Measurements from ENCODE around the gene TENT4A. TPM values are rescaled to one million over a fixed set of nuclear protein-coding genes. Genes with fewer than 3 reads are reported as not detected.

The TENT4A gene
- total and polyA plus RNA-seq, 10 of the 15 experiments (the other 5 are each of a cell fraction or from before 2014, with no cell fraction given): 1.4 to 30.6 (median 12.5) TPM

DNA sequence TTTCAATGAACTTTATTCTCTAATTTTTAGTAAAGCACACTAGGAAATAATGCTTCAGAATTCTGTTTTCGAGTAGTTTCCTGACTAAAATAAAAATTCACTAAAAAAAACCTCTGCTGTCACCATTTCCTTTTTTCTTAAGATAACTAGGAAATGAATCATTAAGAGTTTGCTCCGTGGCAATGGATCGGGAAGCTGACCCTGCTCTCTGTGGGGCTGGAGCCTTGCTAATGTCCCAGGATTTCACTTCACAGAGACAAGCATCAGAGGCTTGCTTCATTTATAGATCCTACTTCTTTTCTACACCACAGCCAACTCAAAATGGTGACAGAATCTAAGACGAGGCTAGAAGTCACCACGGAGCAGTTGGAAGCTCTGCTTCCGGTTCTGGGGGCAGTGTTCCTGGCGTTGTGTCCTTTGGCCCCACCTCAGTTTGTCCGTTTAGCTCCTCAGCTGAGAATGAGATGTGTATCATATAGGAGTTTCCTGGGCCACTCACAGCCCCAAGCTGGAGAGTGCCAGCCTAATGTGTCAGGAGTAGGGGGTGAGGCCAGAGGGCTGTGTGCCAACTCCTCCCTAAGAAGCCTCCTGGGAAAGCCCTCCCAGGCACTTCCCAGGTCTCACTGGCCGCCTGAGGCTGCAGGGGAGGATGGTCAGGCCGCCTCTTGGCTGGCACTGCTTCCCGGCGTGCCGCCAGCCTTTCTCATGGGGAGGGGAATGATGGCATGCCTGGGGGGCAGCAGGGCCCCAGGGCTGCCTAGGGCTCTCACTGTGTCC lies 19.6 kb downstream of the TENT4A start (continued):
- TF ChIP-seq ZBTB11 (CRISPR knock-in tag; IDR thresholded peaks at IDR 0.05) (no peak), NR2C2 (IDR thresholded peaks at IDR 0.05; ENCODE audit: borderline replicate concordance, control insufficient read depth, insufficient read length, low read depth) (no peak), IKZF1 (conservative IDR thresholded peaks at IDR 0.05) (no peak), ZNF687 (IDR thresholded peaks at IDR 0.05) (no peak), TCF12 (IDR thresholded peaks at IDR 0.05; ENCODE audit: low read depth, low read length) (no peak), JUND (IDR thresholded peaks at IDR 0.05; ENCODE audit: low read depth, low read length) (no peak), ESRRA (IDR thresholded peaks at IDR 0.05; ENCODE audit: low read length) (no peak), FOS (IDR thresholded peaks at IDR 0.05; ENCODE audit: borderline replicate concordance, extremely low read depth, insufficient read length) (no peak)
- TF ChIP-seq, protein P1, sequence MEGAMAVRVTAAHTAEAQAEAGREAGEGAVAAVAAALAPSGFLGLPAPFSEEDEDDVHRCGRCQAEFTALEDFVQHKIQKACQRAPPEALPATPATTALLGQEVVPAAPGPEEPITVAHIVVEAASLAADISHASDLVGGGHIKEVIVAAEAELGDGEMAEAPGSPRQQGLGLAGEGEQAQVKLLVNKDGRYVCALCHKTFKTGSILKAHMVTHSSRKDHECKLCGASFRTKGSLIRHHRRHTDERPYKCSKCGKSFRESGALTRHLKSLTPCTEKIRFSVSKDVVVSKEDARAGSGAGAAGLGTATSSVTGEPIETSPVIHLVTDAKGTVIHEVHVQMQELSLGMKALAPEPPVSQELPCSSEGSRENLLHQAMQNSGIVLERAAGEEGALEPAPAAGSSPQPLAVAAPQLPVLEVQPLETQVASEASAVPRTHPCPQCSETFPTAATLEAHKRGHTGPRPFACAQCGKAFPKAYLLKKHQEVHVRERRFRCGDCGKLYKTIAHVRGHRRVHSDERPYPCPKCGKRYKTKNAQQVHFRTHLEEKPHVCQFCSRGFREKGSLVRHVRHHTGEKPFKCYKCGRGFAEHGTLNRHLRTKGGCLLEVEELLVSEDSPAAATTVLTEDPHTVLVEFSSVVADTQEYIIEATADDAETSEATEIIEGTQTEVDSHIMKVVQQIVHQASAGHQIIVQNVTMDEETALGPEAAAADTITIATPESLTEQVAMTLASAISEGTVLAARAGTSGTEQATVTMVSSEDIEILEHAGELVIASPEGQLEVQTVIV (IDR thresholded peaks at IDR 0.05; ENCODE audit: borderline replicate concordance, partially characterized antibody): no peak
